22Rv1 (cell line): ENCODE results near the gene FUT1.

Experiments
- ZFX ChIP-seq: fragments of 450-650 bp; IDR thresholded peaks from 2 replicates; pipeline ENCODE4 v1.6.1; 2017; ENCODE audit warnings: antibody characterized with exemption, borderline replicate concordance
- TF ChIP-seq, protein P1 (sequence below): fragments of 450-650 bp; IDR thresholded peaks from 2 replicates; pipeline ENCODE4 v1.5.1; 2017; ENCODE audit warnings: mild to moderate bottlenecking

DNA sequence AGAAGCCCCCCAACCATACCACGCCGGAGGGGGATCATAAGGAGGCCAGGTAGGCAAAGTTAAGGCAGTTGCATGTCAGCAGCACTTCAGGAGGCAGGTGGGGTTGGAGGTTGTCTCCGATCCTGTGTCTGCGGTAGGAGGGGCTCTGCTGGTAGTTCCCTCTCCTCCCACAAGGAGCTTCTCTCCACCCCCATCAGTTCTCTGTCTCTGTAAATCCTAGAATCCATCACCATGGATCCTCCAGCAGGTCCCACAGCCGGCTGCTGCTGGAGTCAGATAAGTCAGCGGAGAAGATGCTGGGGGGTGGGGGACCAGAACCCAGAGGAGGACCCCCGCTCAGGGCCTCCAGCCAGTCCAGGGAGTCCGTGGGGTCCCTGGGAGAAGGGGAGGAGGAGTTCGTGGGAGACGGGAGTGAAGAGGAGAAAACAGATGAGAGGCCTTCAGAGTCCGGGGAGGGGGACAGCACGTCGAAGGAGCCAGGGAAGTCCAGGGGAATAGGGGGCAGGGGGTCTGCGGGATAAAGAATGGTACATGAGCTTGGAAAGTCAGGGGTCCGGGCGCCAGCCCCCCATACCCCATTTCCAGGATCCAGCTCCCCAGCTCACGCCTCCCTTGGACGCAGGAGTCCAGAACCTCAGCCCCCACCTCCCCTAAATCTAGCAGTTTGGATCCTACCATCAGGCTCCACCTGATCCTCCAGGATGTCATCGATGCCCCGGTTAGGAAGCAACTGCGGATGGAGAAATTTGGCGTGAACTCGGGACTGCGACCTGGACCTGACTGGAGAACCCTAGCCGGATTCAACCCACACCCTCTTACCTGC is 39.2 kb downstream of the FUT1 start:
- TF ChIP-seq, protein P1, sequence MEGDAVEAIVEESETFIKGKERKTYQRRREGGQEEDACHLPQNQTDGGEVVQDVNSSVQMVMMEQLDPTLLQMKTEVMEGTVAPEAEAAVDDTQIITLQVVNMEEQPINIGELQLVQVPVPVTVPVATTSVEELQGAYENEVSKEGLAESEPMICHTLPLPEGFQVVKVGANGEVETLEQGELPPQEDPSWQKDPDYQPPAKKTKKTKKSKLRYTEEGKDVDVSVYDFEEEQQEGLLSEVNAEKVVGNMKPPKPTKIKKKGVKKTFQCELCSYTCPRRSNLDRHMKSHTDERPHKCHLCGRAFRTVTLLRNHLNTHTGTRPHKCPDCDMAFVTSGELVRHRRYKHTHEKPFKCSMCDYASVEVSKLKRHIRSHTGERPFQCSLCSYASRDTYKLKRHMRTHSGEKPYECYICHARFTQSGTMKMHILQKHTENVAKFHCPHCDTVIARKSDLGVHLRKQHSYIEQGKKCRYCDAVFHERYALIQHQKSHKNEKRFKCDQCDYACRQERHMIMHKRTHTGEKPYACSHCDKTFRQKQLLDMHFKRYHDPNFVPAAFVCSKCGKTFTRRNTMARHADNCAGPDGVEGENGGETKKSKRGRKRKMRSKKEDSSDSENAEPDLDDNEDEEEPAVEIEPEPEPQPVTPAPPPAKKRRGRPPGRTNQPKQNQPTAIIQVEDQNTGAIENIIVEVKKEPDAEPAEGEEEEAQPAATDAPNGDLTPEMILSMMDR = no peak
- no peak for TF ChIP-seq ZFX
